Stimulated activated CD4-positive, alpha-beta T cell treated with anti-CD3 and anti-CD28 coated beads, Interleukin-4, amount 100 ng/mL, for 1 hour (primary cell): Measurements from ENCODE around the gene OGN.

Experiments
- DNase-seq: peaks from one replicate; pipeline ENCODE4 v3.0.0-alpha.2; 2020

OGN gene

DNA sequence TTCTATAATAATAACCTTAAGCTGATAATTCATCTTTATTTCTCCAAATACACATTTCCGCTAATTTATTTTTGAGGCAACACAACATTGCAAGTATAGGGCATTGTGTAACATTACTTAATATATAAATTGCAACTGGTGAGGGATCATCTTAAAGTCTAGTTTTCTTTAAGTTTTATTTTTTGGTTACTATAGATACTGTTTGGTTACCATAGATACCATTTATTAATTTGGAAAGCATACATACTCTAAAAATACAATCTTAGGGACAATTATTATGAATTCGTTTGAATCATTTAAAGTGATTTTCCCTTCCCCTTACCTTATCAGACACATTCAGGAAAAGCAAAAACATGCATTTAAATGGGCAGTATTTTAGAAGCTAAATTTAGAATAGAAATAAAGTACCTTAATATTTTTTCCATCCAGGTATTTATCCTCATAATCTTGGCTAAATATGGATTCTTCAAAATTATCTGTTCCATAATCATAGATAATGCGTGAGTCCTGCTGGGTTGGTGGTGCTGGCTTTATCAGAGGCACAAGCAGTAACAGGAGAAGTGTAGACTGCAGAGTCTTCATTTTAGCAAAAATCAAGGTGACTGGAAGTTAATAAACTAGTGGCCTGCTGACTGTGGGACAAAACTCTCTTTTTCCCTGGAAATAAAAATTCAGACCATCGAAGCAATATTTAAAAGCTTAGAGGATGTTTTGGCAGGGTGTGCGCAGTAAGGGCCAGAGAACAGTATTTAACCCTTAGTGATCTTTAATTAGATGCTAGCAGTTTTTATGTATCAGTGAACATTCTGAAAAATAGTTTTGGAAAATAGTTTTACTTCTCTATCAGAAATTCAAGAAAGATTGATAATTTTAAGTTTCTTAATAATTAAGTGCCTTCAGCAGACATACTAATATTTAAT lies 1.3 kb downstream of the OGN start:
- DNase-seq: no peak

DNA sequence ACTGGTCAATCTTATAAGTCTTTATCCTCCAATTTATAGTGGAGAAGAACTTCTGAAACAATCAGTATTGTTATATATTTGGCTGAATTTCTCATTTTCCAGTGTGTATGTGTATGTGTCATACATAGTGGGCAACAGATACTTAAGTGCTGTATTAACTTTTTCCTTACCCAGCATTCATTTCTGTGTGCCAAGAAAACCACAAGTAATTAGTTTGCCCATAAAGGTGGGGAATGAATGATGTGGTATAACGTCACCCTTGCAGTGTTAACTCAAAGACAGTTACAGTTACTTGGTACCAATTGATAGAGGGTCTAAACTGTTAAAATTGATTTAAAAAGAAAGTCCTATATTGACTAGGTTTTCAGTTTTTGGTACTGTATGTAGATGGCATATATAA lies 2.0 kb downstream of the OGN start:
- DNase-seq: no peak

DNA sequence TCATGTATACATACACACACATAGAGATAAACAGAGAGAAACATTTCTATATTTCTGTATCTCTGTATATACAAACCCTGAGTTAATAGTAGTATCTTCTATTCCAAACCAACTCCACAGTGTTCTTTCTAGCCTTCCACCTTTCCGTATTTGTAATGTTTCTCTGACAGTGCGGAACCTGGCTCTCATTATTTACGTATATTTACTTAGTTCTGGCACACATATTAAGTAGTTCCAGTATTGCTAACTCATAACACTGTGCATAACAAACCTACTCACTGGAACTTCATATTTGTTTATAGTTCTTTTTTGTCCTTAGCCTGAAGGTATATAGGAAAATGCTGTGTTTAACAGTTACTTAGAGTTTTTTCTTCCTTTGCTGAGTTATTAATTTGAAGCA lies 6.5 kb downstream of the OGN start:
- DNase-seq: no peak

DNA sequence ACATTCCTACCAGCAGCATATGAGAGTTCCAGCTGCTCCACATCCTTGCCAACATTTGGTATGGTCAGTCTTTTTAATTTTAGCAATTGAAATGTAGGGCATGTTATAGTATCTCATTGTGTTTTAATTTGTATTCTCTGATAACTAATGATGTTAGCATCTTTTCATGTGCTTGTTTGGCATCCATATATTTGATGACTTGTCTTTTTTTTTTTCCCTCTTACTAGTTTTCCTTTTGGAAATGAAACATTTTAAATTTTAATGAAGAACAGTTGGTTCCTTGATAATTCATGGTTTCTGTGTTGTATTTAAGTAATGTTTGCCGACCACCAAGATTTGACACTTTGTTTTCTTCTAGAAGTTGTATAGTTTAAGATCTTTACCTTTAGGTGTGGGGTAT lies 8.8 kb downstream of the OGN start:
- DNase-seq: no peak

DNA sequence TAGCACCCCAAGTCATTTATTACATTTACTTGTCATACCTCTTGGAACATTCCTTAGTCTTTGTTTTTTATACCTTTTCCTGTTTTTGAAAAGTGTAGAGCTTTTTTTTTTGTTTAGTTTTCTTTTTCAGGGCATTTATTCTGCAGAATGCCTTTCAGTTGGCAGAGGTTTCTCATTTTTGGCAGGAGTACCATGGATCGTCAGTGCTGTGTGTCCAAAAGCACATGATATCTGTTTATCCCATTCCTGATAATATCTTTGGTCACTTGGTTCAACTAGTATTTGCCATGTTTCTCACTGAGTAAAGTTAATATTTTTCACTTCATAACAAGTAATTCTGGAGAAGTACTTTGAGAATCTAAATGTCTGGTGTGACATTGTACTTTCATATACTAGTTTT lies 10.7 kb downstream of the OGN start:
- DNase-seq: no peak

DNA sequence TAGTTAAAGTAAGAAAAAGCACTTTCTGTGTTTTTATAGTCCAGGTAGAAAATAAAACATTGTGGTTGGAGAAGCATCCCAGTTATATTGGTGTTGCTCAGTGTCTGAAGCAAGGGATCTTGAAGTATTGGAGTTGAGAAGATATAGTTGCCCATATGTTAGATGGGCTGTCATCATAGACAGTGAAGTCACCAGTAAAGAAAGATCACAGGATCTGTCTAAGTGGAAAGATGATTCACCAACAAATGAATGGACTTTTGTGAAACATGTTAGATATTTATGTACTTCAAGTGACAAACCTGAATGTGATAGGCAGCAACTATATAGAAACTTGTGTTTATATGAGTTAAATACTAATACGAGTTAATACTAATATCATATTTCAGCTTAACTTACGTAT lies 11.7 kb downstream of the OGN start:
- DNase-seq: no peak

DNA sequence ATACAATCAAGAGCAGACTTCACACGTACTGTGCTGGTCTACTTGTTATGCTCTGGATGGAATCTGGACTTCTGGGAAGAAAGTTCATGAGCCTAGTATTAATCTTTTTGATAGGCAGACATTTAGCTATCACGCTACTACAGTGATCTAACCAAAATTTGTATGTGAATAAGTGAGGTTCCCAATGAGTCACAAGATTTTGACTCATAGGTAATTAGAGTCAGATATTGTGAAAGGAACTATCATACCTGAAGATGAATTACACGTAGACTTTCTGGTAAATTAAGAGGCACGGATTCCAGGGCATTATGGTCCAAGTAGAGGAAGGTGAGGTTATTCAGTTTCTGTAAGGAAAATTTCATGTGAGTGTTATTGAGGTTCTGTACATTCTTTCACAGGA lies 18.4 kb downstream of the OGN start:
- DNase-seq: no peak

DNA sequence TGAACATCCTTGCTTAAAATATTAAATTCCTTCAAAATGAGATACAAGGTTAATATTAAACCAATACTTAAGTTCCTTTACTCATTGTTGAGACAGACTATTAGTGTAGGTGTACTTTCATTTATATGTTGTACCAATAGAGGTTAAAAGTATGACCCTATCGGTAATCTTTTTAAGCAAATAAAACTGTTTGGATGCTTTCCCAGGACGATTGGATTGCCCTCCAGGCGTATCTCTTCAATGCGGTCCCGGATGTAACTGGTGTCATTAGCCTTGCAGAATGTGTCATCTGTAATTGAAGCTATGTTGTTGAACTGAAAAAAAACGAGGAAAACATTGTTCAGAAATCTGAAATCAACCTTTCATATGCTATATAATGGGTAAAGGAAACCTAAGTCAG lies 18.9 kb downstream of the OGN start:
- no peak for DNase-seq

DNA sequence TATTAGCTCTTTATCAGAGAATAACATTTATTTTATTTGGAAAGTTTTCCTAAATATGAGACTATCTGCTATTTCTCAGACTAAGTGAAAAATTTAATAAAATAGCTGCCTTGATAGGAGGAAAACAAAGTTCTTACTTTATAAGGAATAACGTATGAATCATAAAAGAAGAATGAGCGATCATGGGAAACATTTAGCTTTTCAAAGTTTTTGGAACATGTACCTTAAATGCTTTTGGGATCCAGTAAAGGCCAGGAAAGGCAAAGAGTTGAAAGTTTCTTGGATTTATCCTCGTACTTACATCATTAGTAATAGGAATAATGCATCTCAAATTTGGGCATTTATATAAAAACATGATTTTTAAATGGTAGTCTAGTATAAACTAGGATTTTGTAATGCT lies 19.4 kb downstream of the OGN start:
- no peak for DNase-seq

DNA sequence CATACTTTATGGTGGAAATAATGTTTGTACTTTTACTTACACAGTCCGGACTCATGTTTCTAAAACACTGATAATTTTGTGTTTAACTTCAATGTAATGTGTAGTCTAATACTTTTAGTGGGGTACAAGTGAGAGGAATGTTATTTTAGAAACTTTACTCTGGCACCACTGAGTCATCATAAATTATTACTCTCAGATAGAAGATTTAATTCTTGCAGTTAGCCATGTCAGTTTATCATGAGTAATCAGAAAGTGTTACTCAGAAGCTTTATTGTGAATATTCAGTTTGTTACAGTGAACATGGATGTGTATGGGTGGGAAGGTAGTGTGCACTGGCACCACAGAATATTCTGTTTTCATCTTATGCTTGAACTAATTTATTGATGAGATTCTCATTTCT lies 20.0 kb downstream of the OGN start:
- no peak for DNase-seq

DNA sequence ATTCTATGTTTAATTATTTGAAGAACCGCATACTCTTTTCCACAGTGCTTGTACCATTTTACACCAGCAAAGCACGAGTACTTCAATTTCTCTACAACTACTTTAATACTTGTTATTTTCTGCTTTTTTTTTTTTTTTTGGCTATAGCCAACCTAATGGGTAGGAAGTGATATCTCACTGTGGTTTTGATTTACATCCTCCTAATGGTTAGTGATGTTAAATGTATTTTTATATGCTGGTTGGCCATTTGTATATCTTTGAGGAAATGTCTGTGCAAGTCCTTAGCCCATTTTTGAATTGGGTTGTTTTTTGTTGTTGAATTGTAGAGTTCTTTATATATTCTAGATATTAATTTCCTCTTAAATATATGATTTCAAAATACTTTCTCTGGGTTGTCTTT lies 22.6 kb downstream of the OGN start:
- DNase-seq: no peak

DNA sequence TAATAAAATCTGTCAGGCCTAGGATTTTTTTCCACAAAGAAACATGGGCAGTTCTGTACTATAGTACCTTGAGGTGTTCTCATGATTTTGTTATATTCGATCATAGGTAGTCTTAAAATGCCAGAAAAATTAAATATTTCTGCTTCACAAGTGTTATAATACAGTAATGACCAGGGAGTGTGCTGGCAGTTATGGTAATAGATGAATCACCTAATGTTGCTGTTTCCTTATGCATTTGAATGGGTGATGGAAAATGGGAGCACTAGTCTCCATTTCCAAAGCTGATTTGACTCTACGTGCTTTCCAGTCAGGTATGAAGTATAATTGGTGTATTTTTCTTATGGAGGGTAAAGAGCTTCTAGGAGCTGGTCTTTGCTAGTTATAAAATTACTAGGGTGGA lies 23.8 kb downstream of the OGN start:
- no peak for DNase-seq

DNA sequence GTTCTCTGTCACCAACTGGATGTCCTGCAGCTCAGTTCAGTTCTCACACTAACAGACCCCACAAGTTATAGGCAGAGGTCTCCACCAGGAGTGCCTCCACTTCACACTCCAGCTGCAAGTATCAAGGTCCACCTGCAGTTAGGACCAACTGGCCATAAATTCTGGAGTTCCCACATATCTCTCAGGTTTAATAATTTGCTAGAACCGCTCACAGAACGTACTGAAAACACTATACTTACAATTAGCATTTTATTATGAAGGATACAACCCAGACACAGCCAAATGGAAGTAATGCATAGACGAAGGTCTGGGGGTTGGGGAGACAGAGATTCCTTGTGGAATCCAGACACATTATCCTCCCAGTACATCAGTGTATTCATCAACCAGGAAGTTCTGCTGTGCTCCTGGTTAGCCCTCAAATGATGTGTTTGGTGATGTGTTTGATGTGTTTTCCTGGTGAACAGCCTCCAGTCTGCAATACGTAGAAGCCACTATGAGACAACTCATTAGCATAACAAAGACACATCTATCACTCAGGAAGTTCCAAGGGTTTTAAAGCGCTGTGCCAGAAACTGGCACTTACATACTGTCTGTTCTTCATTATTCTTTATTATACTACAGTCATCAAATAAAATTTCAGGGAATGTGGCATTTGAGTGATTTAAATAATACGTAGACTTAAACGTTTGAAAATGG lies 25.4 kb downstream of the OGN start:
- DNase-seq: no peak

DNA sequence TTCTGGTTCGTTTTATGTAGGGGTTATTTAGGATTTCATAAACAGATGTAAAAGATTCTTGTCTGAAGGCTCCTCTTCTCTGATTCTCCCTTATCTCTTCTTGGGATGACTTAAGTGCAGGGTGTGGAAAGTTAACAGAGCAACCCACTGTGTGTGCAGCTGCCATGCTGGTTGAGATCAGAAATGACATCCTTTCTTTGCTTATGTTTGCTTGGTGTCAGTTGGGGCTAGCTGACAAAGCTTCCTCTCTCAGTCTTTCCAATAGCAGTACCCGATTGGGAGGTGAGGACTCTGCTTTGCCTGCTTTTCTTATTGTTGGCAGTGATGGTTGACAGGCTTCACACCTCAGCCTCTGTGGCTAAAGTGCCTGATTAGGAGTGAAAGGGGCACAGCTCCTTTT lies 26.5 kb downstream of the OGN start:
- DNase-seq: no peak

DNA sequence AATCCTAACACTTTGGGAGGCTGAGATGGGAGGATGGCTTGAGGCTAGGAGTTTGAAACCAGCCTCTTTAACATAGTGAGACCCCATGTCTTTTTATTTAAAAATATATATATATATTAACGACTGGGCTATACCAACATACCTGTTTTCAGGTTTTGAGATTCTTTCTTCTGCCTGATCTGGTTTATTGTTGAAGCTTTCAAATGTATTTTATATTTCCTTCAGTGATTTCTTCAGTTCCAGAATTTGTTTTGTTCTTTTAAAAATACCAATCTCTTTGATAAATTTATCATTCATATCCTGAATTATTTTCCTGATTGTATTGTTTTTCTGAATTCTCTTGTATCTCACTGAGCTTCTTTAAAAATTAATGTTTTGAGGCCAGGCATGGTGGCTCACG lies 31.2 kb downstream of the OGN start:
- DNase-seq: no peak

DNA sequence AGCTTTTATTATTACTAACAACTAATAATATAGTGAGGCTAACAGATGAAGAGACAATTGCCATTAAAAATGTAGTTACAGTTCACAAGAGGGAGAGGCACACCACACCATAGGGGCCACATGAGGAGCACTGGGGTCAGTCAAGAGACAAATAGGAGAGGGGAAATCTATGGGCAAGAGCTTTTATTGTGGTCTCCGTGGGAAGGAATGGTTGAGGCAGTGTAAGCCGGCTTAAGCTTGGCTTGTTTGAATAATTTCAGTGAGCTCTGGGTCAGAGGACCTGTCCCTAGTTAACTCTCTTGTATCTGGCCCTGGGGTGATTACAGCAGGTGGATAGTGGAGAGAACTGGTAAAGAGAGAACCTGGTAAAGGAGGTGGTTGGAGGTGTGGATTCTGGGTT lies 35.3 kb downstream of the OGN start:
- no peak for DNase-seq

DNA sequence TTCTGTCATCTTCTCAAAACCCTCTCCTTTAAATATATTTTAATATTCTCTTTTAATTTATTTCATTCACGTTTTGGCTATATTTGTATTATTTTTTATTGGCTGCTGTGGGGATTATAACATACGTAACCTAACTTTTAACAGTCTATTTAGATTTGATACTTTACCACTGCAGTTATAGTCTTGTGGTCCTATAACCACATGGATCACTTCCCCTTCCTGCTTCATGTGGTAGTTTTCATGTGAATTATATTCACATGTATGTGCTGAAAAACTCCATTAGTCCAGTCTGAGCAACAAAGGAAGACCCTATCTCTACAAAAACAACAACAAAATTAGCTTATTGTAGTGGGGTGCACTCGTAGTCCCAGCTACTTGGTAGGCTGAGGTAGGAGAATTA lies 44.3 kb downstream of the OGN start:
- no peak for DNase-seq

DNA sequence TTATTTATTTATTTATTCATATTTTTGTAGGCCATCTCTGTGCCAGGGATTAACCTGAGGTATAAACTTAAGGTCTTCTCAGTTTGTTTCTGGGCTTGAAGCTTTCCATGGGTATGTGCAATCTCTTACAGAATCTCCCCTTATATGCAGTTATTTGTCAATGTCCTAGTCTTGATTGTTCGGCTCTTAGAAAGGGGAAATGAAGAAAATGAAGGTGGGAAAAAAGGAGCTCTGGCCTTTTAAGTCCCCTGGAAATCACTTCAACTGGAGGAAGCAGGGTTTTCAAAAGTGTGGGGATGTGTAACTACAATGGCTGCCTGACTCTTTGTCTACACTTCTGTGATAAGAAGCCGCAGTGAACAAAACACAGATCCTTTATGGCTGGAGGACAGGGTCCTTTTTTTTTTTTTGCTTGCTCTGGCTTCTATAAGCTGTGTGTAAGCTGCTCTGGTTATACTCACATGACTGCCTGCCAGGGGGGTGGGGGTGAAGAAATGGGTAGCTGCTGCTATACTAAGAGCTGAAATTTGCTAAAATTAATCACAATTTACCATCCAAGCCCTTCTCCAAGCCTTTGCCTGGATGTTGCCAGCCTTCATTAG lies 44.9 kb downstream of the OGN start:
- DNase-seq: no peak

DNA sequence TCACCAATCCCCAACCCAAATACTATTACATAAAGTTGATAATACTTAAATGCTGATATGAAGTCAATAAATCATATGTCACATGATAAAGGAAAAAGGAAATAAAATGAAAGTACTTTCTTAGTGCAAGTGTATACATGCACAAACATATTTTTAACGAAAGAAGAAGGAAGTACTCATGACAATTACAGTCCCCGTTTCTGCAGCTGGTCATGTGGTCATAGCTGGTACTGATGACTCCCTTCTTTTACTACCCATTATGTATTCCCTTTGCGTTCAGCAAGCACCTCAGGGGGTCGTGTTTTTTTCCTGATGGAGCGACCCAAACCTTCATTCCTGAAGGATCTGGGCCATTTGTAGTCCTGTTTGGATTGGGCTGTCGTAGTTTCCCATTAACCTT lies 51.3 kb downstream of the OGN start:
- DNase-seq: no peak

DNA sequence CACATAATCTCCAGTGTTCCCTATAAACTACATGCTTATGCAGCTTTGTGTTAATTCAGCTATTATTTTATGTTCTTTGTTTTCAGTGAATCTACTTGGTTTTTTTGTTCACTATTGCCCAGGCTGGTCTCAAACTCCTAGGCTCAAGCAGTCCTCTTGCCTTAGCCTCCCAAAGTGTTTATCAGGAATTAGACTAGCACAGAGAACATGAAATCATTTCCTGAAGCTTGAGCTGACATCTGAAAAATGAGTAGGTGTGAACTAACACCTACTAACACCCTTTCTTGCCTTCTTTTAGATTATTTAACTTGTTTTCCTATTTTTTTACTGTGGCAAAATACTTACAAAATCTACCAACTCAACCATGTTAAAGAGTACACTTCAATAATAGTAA lies 53.6 kb downstream of the OGN start:
- no peak for DNase-seq

DNA sequence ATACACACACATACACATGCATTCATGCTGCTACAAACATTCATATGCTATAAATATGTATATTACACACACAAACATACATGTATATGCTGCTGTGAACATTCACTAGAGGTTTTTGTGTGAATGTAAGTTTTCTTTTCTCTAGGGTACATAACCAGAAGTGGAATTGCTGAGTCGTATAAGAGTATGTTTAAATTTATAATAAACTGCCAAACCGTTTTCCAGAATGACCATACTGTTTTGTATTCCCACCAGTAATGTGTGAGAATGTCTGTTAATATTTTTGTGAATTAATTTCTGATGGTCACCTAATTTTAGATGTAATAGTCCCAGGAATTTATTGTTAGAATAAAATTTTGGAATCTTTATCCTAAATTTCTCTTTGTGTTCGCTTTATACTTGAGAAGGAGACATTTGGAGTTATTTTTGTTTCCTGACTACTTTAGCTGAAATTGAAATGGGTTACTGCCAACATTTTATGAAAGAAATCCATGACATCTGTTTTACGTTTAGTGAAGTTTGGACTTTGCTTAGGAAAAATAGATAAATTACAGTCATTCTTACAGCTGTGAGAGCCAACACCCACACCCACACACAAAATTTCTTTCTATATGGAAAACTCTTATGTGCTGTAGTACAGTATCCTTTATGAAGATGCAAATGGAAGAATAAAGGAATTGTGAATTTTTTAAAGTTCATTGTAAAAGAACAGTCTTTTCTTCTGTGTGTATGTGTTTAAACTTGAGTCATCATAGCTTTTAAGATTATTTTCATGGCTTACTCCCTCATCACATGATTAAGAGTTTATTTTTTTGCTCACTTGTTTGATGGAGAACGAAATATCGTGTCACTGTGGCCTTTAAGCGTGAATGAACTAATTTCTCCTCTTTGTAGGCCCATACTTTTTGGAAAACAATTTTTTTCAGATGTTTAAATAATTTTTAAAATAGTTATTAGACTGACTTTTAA lies 54.3 kb downstream of the OGN start:
- DNase-seq: no peak

DNA sequence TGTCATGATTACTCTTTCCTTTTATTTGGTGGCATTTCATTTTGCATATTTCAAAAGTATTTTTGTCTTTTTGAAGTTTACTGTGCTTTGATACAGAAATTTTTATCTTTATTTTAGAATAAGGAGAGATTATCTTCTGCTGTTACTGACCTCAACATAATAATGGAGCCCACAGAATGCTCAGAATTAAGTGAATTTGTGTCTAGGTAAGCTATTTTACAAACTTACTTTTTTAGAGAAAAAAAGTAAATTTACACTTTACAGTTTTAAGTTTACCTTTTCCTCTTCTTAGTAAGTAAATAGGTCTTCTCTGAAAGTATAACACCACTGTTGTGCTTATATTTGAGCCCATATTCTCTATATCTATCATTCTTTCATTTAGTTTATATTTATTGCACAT lies 58.8 kb downstream of the OGN start:
- DNase-seq: no peak
